PC-9 (cell line): ENCODE results near the gene SLC38A1. TPM values are rescaled to one million over a fixed set of nuclear protein-coding genes. Genes with fewer than 3 reads are reported as not detected.

ENCODE experiments used
- BruUV-seq: library from RNA; stranded (reverse); fragments of 400-500 nt; replicated peaks from 2 replicates; lab custom pipeline; 2021; lab: Mats Ljungman, UMichigan
- CTCF ChIA-PET: fragments of 300-600 bp; sonication (Branson Sonifier 250); formaldehyde crosslinking; loops from one replicate; lab custom pipeline; 2022; ENCODE audit warnings: antibody characterized with exemption; lab: Charles Lee
- POLR2A ChIA-PET: fragments of 300-600 bp; sonication (Branson Sonifier 250); formaldehyde crosslinking; loops from one replicate; lab custom pipeline; 2022; ENCODE audit warnings: antibody characterized with exemption; ENCODE audit not compliant: unreplicated experiment; lab: Charles Lee
- DNase-seq, 2 experiments: peaks; one replicate each; pipeline versions ENCODE4 v3.0.0 to v3.0.0-alpha.2; 2015 to 2022; ENCODE audit warnings: mixed read lengths in 1 of 2
- H2AFZ ChIP-seq: fragments of 200-600 bp; sonication (generic); 2 replicates; pipeline ENCODE4 v1.8.1; 2017; ENCODE audit warnings: antibody characterized with exemption
- H3F3A ChIP-seq: fragments of 200-600 bp; sonication (generic); 2 replicates; pipeline ENCODE4 v1.8.1; 2017; ENCODE audit warnings: antibody characterized with exemption, mild to moderate bottlenecking, low read depth; ENCODE audit not compliant: insufficient read depth
- H3K27ac ChIP-seq: fragments of 200-600 bp; sonication (generic); 2 replicates; pipeline ENCODE4 v1.6.1; 2016; ENCODE audit warnings: mixed run types
- H3K27me3 ChIP-seq: fragments of 200-600 bp; sonication (generic); 2 replicates; pipeline ENCODE4 v1.6.1; 2016; ENCODE audit warnings: low read depth, mixed run types; ENCODE audit not compliant: insufficient read depth
- H3K36me3 ChIP-seq: fragments of 200-600 bp; sonication (generic); 2 replicates; pipeline ENCODE4 v1.6.1; 2016; ENCODE audit warnings: low read depth, mixed run types
- H3K4me1 ChIP-seq: fragments of 200-600 bp; sonication (generic); replicated peaks from 2 replicates; pipeline ENCODE4 v1.6.1; 2016; ENCODE audit warnings: mixed run types; ENCODE audit not compliant: insufficient read depth
- H3K4me2 ChIP-seq: fragments of 200-600 bp; sonication (generic); 2 replicates; pipeline ENCODE4 v1.6.1; 2017; ENCODE audit warnings: mixed run types
- H3K4me3 ChIP-seq: fragments of 200-600 bp; sonication (generic); 2 replicates; pipeline ENCODE4 v1.6.1; 2016; ENCODE audit warnings: mixed run types
- H3K79me2 ChIP-seq: fragments of 200-600 bp; sonication (generic); 2 replicates; pipeline ENCODE4 v1.6.1; 2017; ENCODE audit warnings: low read depth, mixed run types
- H3K9me2 ChIP-seq: fragments of 200-600 bp; sonication (generic); 2 replicates; pipeline ENCODE4 v1.8.1; 2017; ENCODE audit warnings: mild to moderate bottlenecking; ENCODE audit not compliant: insufficient read depth
- H3K9me3 ChIP-seq: fragments of 200-600 bp; sonication (generic); 2 replicates; pipeline ENCODE4 v1.8.1; 2016; ENCODE audit warnings: low read depth; ENCODE audit not compliant: insufficient read depth
- H4K20me1 ChIP-seq: fragments of 200-600 bp; sonication (generic); 2 replicates; pipeline ENCODE4 v1.8.1; 2017; ENCODE audit not compliant: insufficient read depth
- CTCF ChIP-seq: fragments of 200-600 bp; sonication (generic); conservative IDR thresholded peaks from 2 replicates; pipeline ENCODE4 v1.6.1; 2017; ENCODE audit warnings: mixed run types, antibody characterized with exemption, mild to moderate bottlenecking, moderate library complexity
- EZH2 ChIP-seq: fragments of 200-600 bp; sonication (generic); IDR thresholded peaks from 2 replicates; pipeline ENCODE4 v1.8.0; 2017; ENCODE audit warnings: antibody characterized with exemption, low read depth
- intact Hi-C: fragments of 100-400 bp; cut with micrococcal nuclease; formaldehyde crosslinking; loops from one replicate; pipeline ENCODE4 v1.10.0; 2022; ENCODE audit not compliant: unreplicated experiment
- total RNA-seq: library from RNA; stranded (reverse); gene quantifications from 2 replicates; pipeline ENCODE4 v1.2.3, GENCODE V29; 2021

Gene SLC38A1
- total RNA-seq, 1 experiment from 2014 or later = 131 TPM

GRCh38 chr12:46246021-46246700, 22.7 kb downstream of the SLC38A1 start:
- Histone ChIP-seq H4K20me1 (peaks cover 90% of the 10 kb centered on the region), H3K27me3 (no peaks in the 10 kb centered on the region), H3K27ac (no peak overlapping the region), H3K9me2 (no peaks in the 10 kb centered on the region), H3K79me2 (peaks cover 99% of the 10 kb centered on the region), H3F3A (peaks cover 18% of the 10 kb centered on the region), H3K4me3 (no peak overlapping the region), H2AFZ (no peak overlapping the region), H3K4me2 (no peak overlapping the region), H3K36me3 (peaks cover 66% of the 10 kb centered on the region), H3K9me3 (no peaks in the 10 kb centered on the region; the same call in 1 of the 2 replicates), H3K4me1 (no peaks in the 10 kb centered on the region)
- DNase-seq = no peak
- TF ChIP-seq CTCF (no peak), EZH2 (no peak)
- ChIA-PET CTCF (no interaction called here), POLR2A (interaction anchor here (0.7 kb wide), 1 partner anchor 26 kb away, joined by 7 read pairs; no protein-coding TSS in a partner anchor)
- intact Hi-C loops = no loop called here
- no TSS peak for BruUV-seq

DNA sequence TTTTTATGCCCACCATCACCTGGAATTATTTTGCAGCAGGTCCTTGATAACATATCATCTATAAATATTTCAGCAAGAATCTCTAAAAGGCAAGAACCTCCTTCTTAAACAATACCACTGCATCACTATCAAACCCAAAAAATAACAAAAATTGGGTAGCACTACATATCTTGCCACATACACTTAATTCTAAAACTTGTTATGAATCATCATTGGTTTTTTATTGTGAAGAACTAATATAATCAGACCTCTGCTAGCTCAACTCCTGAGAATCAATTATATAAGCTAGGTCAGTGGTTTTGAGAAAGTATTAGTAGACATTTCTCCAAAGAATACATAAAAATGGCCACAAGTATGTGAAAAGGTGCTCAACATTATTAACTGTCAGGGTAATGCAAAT, 23.8 kb downstream of the SLC38A1 start:
- no peak for DNase-seq
- no peak for TF ChIP-seq CTCF
- TF ChIP-seq EZH2 = no peak
- no peaks in the 10 kb centered on the region for H3K9me2 ChIP-seq
- H3K9me3 ChIP-seq = no peaks in the 10 kb centered on the region; the same call in 1 of the 2 replicates
- H3K36me3 ChIP-seq = peaks cover 72% of the 10 kb centered on the region
- no peaks in the 10 kb centered on the region for H3K27me3 ChIP-seq
- ChIA-PET POLR2A (no interaction called here), CTCF (interaction anchor here (0.6 kb wide), 1 partner anchor 46 kb away, joined by 5 read pairs; no protein-coding TSS in a partner anchor)
- no peak overlapping the region for H3K4me3 ChIP-seq
- peaks cover 99% of the 10 kb centered on the region for H3K79me2 ChIP-seq
- H3K27ac ChIP-seq = no peak overlapping the region
- no TSS peak for BruUV-seq
- intact Hi-C loops = no loop called here
- peaks cover 90% of the 10 kb centered on the region for H4K20me1 ChIP-seq
- no peak overlapping the region for H2AFZ ChIP-seq
- peaks cover 18% of the 10 kb centered on the region for H3F3A ChIP-seq
- no peaks in the 10 kb centered on the region for H3K4me1 ChIP-seq
- H3K4me2 ChIP-seq = no peak overlapping the region

DNA sequence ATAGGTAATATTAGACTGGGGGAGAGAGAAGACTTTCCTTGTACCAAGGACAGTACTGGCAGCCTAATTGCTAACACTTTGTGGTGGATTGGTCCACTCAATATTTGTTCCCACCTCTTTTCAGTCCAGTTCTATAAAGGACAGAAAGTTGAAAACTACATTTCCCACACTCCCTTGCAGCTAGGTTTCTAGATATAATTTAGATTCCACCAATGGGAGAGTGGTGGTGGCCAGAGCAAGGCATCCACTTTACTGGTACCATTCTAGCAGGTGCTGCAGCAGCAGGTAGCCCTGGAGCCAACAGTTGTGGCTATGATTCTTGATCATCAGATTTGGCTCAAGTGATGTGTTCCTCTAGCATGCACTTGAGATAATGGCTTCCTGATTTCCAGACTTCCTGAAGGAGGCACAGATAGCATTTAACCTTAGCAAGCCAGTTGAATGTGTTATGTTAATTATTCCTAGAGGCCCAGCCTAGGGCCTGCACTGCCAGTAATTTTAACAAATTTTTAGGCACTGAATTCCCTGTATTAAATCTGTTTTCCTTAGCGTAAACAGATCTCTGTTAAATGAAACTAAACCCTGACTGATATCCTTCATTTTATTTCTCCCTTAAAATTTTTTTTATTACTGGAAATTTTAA, 24.4 kb downstream of the SLC38A1 start:
- no peaks in the 10 kb centered on the region for H3K27me3 ChIP-seq
- no peak overlapping the region for H3K27ac ChIP-seq
- no peak overlapping the region for H3K4me3 ChIP-seq
- no peaks in the 10 kb centered on the region; the same call in 1 of the 2 replicates for H3K9me3 ChIP-seq
- H3K4me2 ChIP-seq = no peak overlapping the region
- peaks cover 90% of the 10 kb centered on the region for H4K20me1 ChIP-seq
- intact Hi-C loops = no loop called here
- no peak for TF ChIP-seq CTCF
- no peak for TF ChIP-seq EZH2
- DNase-seq = no peak
- CTCF ChIA-PET = no interaction called here
- peaks cover 18% of the 10 kb centered on the region for H3F3A ChIP-seq
- POLR2A ChIA-PET = no interaction called here
- peaks cover 99% of the 10 kb centered on the region for H3K79me2 ChIP-seq
- BruUV-seq = no TSS peak
- no peaks in the 10 kb centered on the region for H3K9me2 ChIP-seq
- H3K36me3 ChIP-seq = peaks cover 78% of the 10 kb centered on the region
- H3K4me1 ChIP-seq = no peaks in the 10 kb centered on the region
- no peak overlapping the region for H2AFZ ChIP-seq
